Measurements from ENCODE around the gene VASH1.

VASH1 gene

DNA sequence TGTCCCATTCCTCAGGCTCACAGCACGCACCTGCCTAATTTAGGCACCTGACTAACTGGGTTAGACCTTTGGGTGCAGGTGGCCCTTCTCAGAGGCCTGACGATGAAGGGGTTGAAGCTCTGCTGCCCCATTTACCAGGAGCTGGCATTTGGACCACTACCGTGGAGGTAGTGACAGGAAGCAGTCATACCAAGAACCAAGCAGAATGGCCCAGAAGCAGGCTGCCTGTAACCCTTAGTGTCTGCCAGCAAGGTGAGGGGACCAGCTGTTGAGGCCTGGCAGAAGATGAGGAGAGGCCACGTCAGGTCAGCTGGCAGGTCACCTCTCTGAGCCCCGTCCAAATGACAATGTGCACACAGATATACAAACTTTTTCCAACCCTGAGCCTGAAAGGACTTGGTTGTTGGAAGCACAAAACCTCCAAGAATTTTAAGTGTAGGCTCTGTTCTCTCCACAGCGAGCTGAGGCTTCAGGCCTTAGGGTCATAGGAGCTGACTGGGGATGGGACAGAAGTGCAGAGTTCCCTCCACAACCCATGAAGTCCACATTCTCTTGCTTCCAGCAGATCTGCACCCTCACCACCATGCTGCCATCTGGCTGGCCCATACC is 23.1 kb downstream of the VASH1 start:
- no peak for DNase-seq (ENCODE audit: low read depth, low spot score)

DNA sequence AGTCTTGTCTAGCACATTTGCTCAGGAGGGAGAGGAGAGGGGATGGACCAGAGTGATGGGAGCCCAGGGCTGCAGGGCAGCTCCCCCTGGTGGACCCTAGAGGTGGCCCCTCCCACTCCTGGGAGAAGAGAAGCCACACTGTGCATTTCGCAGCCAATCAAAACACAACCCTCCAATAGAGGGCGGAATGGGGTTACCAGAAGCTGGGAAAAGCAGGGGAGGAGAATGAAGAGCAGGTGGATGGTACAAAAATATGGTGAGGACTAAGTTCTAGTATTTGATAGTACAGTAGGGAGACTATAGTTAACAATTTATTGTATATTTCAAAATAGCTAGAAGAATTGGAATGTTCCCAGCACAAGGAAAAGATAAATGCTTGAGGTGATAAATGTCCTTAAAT is 23.6 kb downstream of the VASH1 start:
- peak; percentile 60 for DNase-seq (ENCODE audit: low read depth, low spot score)

DNA sequence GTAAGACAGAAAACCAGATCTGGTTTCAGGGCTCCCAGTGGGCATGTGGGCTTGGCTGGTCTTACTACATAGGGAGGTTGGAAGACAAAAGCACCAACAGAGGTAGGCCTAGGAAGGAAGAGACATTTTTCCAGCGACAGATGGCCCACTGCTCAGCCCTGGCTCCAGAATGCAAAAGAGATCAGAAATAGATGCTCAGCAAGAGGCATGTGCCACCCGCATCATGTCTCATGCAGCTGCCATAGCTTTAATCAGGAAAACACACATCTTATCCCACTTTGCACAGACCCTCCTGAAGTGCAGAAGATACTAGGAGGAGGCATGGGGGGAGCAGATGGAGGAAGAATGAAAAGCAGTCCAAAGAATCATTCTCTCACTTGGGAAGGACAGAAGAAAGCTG is 25.3 kb downstream of the VASH1 start:
- DNase-seq (ENCODE audit: low read depth, low spot score), result no peak

DNA sequence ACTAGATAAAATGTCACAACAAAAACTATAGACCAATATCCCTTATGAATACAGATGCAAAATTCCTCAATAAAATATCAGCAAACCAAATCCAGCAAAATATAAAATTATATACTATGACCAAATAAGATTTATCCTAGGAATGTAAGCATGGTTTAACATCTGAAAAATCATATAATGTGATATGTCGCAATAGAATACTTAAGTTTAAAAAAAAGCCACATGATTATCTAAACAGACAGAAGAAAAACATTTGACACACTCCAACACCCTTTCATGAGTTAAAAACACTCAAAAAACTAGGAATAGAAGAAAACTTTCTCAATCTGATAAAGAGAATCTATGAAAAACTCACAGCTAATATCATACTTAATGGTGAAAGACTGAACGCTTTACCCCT is 31.2 kb downstream of the VASH1 start:
- DNase-seq (ENCODE audit: low read depth, low spot score), result no peak

DNA sequence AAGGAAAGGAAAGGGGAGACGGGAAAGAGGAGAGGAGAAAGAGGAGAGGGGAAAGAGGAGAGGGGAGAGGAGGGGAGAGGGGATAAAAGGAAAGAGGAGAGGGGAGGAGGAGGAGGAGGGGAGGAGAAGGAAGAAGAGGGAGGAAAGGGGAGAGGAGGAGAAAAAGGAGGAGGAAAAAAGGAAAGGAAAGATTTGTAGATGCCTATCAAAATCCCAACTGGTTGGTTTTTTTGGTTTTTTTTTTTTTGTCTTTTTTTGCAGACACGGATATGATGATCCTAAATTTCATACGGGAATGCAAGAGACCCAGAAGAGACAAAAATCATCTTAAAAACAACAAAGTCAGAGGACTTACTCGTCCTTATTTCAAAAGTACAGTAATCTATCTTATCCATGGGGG is 32.1 kb downstream of the VASH1 start:
- DNase-seq (ENCODE audit: low read depth, low spot score), result no peak

- no peak for DNase-seq (ENCODE audit: low read depth, low spot score)
These were observed 32.7 kb downstream of the VASH1 start for GRCh38 chr14:76793956-76794355.

GRCh38 chr14:76806446-76806845 is 45.2 kb downstream of the VASH1 start:
- DNase-seq (ENCODE audit: low read depth, low spot score), result no peak

DNA sequence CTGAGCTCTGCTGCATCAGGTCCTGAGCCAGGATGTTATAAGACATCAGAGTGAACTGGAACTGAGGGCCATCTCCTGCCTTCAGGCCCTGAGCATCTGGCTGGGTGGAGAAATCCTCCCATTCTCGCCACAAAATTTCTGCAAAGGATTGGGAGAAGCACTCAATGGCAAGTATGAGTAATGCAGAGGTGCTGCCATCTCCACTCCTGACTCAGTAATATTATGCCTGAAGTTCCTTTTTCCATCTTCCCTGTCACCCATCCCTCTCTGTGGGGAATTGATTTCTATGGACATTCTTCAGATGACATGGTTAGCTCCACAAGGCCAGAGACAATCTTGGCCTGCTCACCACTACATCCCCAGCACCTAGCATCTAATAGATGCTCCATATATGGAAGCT is 46.7 kb downstream of the VASH1 start:
- DNase-seq (ENCODE audit: low read depth, low spot score), result no peak

- DNase-seq (ENCODE audit: low read depth, low spot score), result no peak
These were observed 47.7 kb downstream of the VASH1 start for GRCh38 chr14:76808990-76809389.

GRCh38 chr14:76810525-76810924 is 49.3 kb downstream of the VASH1 start:
- no peak for DNase-seq (ENCODE audit: low read depth, low spot score)

DNA sequence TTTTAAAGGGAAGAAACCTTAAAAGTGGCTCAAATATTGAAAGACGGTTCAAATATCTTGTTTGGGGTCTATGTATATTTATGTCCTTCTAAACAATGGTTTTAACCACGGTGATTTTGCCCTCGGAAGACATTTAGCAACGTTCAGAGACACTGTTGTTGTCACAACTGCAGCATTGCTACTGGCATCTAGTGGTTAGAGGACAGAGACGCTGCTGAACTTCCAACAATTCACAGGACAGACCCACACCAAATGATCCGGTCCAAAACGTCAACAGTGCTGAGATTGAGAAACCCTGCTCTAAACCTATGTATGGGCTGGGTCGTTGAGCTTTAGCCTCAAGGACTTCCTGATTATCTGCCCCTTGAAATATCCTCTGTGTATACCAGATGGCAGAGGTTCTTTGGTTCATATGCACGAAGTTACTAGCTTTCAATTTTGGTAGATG is 49.7 kb downstream of the VASH1 start:
- no peak for DNase-seq (ENCODE audit: low read depth, low spot score)

- no peak for DNase-seq (ENCODE audit: low read depth, low spot score)
These were observed 50.3 kb downstream of the VASH1 start for GRCh38 chr14:76811561-76811960.

DNA sequence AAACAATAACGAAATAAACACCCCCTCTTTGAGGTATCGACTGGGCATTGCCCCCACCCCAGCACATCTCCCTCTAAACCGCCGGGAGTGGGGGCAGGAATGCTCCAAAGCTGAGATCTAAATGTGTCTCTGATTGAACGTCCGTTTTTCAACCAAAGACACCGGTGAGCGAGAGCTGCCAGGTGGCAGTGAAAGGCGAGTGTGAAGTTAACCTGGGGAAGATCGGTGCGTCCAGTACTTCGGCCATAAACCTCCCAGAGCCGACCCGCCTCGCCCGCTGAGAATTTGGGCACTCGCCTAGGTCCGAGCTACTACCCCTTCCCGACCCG is 50.8 kb downstream of the VASH1 start:
- DNase-seq (ENCODE audit: low read depth, low spot score), result no peak

DNA sequence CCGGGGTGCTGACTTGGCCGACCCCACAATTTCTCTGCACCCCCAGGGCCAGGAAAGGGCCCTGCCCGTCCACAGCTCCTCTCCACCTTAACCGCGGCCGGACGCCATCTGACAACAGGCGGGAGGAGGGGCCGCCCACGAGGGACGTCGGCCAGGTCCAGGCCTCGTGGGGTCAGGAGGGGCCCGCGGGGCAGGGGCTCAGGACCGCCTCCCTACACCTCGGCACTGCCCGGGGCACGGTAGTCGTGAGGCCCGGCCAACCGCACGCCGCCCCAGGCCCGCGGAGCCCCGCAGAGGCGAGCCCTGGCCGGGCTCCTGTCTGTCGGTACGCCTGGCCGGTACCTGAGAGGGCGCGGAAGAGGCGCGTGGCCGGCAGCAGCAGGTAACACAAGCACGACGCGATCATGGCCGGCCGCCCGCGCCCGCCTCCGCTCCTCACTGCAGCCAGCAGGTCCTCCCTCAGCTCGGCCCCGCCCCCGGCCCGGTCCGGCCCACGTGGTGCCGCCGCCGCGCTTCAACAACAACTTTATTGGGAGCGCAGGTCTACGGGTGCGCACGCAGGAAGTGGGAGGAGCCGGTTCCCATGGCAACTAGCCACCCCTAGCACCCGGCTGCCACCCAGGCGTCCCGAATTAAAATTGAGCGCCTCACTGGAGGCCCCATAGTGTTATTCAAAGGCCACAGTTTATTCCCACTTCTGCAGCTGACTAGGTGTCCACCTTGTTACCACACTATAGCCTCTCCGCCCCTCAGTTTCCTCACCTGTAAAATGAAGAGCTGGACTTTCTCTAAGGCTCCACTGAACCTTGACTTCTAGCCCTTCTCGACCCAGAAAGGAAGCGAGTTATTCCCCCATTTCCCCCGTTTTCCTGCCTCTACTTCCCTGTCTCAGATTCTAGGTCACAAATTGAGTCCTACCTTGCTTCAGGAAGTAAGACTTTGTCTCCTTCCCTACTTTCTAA is 51.4 kb downstream of the VASH1 start, which contains the start of gene ANGEL1:
TSS of gene ANGEL1 (minus strand) at position 461 of the 962 bp plus-strand sequence. CDS start at position 406, 55 bp downstream.
- DNase-seq (ENCODE audit: low read depth, low spot score), result peak; percentile 83

DNA sequence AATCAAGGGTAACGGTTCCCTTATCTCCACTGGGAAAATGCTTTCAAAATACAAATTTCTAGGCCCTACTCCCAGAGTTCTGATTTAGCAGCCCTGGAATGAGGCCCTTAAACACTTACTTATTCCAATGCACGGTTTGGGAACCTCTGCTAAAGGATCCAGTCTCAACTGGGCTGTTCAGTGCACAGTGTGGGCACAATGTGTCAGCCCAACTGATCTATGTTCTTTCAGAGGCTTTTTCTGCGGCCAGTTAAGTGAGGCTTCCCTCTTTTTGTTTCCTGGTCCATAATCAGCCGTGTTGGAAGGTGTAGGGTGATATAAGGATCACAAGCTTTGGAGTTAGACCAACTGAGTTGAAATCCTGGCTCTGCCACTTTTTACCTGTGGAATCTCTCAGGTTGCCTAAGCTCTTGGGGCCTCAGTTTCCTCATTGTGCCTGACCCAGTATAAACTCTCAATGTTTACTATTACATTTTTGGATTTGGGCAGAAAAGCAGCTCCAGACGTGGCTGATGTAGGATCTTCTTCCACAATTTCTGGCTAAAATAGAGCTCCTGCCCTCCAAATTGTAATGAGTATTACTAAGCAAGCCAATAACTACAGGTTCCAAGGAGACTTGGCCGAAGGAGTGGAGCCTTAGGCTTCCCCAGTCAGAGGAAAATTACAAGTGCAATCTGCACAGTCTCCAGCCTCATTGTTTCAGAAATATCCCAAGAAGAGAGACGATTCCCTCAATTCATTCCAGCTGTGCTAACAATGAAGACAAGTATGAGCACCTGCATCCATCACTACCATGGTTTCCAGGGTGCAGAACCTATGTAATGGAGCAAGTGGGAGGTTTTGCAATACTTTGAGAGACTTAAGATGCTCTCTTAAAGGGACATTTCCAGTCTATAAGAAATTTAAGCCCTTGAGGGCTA is 53.7 kb downstream of the VASH1 start:
- no peak for DNase-seq (ENCODE audit: low read depth, low spot score)

- DNase-seq (ENCODE audit: low read depth, low spot score), result no peak
These were observed 59.4 kb downstream of the VASH1 start for GRCh38 chr14:76820700-76821099.

DNA sequence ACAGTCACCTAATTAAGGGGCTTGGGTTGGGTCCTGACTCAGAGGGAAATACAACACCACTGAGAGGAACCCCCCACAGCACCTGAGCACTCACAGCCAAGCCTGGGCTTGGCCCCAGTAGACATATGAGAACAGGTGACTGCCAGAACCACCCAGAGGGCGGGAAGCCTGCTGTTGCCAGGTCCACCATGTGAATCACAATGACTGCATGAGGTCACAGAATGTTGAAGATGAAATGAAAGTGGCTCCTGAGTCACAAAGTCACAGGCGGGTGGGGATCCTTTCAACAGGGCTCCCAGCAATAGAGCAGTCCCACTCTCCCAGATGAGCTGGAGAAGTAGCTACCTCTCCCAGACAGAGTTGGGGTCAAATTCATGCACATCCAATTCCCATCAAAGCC is 64.9 kb downstream of the VASH1 start, which contains the start of gene LRRC74A:
TSS of gene LRRC74A (plus strand) at position 287 of the 400 bp plus-strand sequence. CDS start 290 bp downstream, outside the sequence.
- no peak for DNase-seq (ENCODE audit: low read depth, low spot score)

GRCh38 chr14:76827696-76828296 is 66.5 kb downstream of the VASH1 start:
- DNase-seq (ENCODE audit: low read depth, low spot score), result no peak

GRCh38 chr14:76828339-76829012 is 67.2 kb downstream of the VASH1 start:
- DNase-seq (ENCODE audit: low read depth, low spot score), result no peak

DNA sequence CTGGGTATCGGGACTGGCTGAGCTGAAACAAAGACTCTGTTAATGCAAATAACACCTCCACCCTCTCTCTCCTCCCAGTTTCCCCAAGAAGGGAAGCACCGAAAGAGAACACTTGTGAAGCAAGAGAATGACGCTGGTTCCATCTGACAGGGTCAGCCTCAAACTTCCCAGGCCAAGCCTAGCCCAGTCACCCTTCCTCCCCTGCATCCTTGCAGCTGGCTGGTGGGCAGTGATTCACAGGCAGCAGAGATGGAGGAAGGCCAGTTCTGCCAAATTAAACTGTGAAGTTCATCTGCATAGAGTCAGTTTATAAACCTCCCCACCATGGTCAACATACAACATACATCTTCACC is 67.7 kb downstream of the VASH1 start:
- DNase-seq (ENCODE audit: low read depth, low spot score), result no peak

Measured in iPS DF 19.7 (cell line).